Neural cell (in vitro differentiated cells): ENCODE data around the gene TSPAN8. TPM values are rescaled to one million over a fixed set of nuclear protein-coding genes. Genes with fewer than 3 reads are reported as not detected.

Source experiments
- H2AFZ ChIP-seq: fragments of 200-600, 300-800 bp; sonication (generic), shearing (Covaris generic); 2 replicates; pipeline ENCODE4 v1.6.0; 2014; ENCODE audit warnings: low read depth, mild to moderate bottlenecking, antibody characterized with exemption, low read length, moderate library complexity
- H3F3A ChIP-seq: fragments of 200-600 bp; shearing (Covaris generic); 2 replicates; pipeline ENCODE4 v1.6.1; 2016; ENCODE audit warnings: mild to moderate bottlenecking, moderate library complexity, mixed read lengths, antibody characterized with exemption, low read length; ENCODE audit not compliant: insufficient read depth, poor library complexity, severe bottlenecking
- H3K27ac ChIP-seq: fragments of 200-600, 300-800 bp; sonication (generic), shearing (Covaris generic); 2 replicates; pipeline ENCODE4 v1.5.1; 2014; ENCODE audit warnings: mild to moderate bottlenecking, low read length, moderate library complexity
- H3K27me3 ChIP-seq: fragments of 300-800, 200-600 bp; sonication (generic), shearing (Covaris generic); 2 replicates; pipeline ENCODE4 v1.6.0; 2014; ENCODE audit warnings: mild to moderate bottlenecking, low read depth, low read length, moderate library complexity; ENCODE audit not compliant: insufficient read depth
- H3K36me3 ChIP-seq: fragments of 300-800, 200-600 bp; sonication (generic), shearing (Covaris generic); 2 replicates; pipeline ENCODE4 v1.5.1; 2014; ENCODE audit warnings: mild to moderate bottlenecking, antibody characterized with exemption, low read length, moderate library complexity; ENCODE audit not compliant: insufficient read depth
- H3K4me2 ChIP-seq: fragments of 300-800, 200-600 bp; sonication (generic), shearing (Covaris generic); 2 replicates; pipeline ENCODE4 v1.6.0; 2014; ENCODE audit warnings: mild to moderate bottlenecking, low read length
- H3K4me3 ChIP-seq: fragments of 300-800, 200-600 bp; sonication (generic), shearing (Covaris generic); 2 replicates; pipeline ENCODE4 v1.5.1; 2014; ENCODE audit warnings: mild to moderate bottlenecking, low read length, moderate library complexity
- H3K79me2 ChIP-seq: fragments of 200-600 bp; shearing (Covaris generic); replicated peaks from 2 replicates; pipeline ENCODE4 v1.6.0; 2014; ENCODE audit warnings: mild to moderate bottlenecking, low read length, moderate library complexity; ENCODE audit not compliant: insufficient read depth
- H3K9ac ChIP-seq: fragments of 300-800, 200-600 bp; sonication (generic), shearing (Covaris generic); 2 replicates; pipeline ENCODE4 v1.6.1; 2016; ENCODE audit warnings: mild to moderate bottlenecking, low read length, mixed read lengths
- H3K9me2 ChIP-seq: fragments of 200-600 bp; shearing (Covaris generic); 2 replicates; pipeline ENCODE4 v1.6.1; 2016; ENCODE audit warnings: mild to moderate bottlenecking, low read length, mixed read lengths; ENCODE audit not compliant: insufficient read depth
- H3K9me3 ChIP-seq: fragments of 200-600, 300-800 bp; sonication (generic), shearing (Covaris generic); 2 replicates; pipeline ENCODE4 v1.6.1; 2016; ENCODE audit warnings: mild to moderate bottlenecking, mixed run types, low read length, moderate library complexity, mixed read lengths
- H4K20me1 ChIP-seq: fragments of 200-600 bp; shearing (Covaris generic); 2 replicates; pipeline ENCODE4 v1.6.1; 2016; ENCODE audit warnings: mild to moderate bottlenecking, mixed run types; ENCODE audit not compliant: insufficient read depth
- EP300 ChIP-seq: fragments of 450-650 bp; conservative IDR thresholded peaks from 2 replicates; pipeline ENCODE4 v1.6.1; 2014; ENCODE audit warnings: antibody characterized with exemption, mild to moderate bottlenecking, moderate library complexity; ENCODE audit not compliant: poor library complexity, severe bottlenecking
- POLR2AphosphoS5 ChIP-seq: IDR thresholded peaks from 2 replicates; pipeline ENCODE4 v1.6.1; 2012
- RAD21 ChIP-seq: fragments of 450-650 bp; conservative IDR thresholded peaks from 2 replicates; pipeline ENCODE4 v1.6.1; 2014; ENCODE audit warnings: antibody characterized with exemption, mild to moderate bottlenecking, moderate library complexity
- polyA plus RNA-seq: library from polyadenylated mRNA; depleted of rRNA; stranded (reverse); fragments of >200 nt; gene quantifications from 2 replicates; pipeline ENCODE4 v1.2.3, GENCODE V29; 2014
- TF ChIP-seq, protein P1 (sequence below): IDR thresholded peaks from 2 replicates; pipeline ENCODE4 v1.6.1; 2012; ENCODE audit warnings: borderline replicate concordance

Gene TSPAN8
- polyA plus RNA-seq, 1 donor from 2014 or later = not detected

DNA sequence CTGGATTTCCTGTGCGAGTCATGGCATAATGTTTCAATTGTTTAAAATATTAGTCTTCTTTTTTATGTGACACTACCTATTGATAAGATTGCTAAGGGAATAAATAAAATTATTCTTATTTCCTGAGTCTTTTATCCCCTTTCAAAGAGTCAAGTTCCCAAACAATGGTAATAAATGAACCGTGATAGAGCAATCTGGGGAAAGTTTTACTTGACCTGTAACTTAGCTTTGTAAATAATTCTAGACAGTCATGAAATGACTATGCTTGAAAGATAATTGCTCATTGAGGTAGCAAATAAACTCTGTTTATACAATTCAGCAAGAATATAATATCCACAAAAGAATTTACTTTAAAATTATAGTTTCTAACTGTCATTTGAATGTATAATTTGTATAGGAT, 82.1 kb downstream of the TSPAN8 start:
- Histone ChIP-seq H3K9ac (no peak overlapping the region), H3K36me3 (no peaks in the 10 kb centered on the region), H3K79me2 (no peaks in the 10 kb centered on the region), H3K9me2 (no peaks in the 10 kb centered on the region), H3K27ac (no peak overlapping the region), H3F3A (no peaks in the 10 kb centered on the region), H2AFZ (no peak overlapping the region), H3K9me3 (no peaks in the 10 kb centered on the region), H3K4me3 (no peak overlapping the region), H3K4me2 (no peak overlapping the region), H3K27me3 (no peaks in the 10 kb centered on the region), H4K20me1 (no peaks in the 10 kb centered on the region)
- TF ChIP-seq POLR2AphosphoS5 = no peak
- no peak for TF ChIP-seq EP300
- TF ChIP-seq RAD21 = no peak
- TF ChIP-seq, protein P1, sequence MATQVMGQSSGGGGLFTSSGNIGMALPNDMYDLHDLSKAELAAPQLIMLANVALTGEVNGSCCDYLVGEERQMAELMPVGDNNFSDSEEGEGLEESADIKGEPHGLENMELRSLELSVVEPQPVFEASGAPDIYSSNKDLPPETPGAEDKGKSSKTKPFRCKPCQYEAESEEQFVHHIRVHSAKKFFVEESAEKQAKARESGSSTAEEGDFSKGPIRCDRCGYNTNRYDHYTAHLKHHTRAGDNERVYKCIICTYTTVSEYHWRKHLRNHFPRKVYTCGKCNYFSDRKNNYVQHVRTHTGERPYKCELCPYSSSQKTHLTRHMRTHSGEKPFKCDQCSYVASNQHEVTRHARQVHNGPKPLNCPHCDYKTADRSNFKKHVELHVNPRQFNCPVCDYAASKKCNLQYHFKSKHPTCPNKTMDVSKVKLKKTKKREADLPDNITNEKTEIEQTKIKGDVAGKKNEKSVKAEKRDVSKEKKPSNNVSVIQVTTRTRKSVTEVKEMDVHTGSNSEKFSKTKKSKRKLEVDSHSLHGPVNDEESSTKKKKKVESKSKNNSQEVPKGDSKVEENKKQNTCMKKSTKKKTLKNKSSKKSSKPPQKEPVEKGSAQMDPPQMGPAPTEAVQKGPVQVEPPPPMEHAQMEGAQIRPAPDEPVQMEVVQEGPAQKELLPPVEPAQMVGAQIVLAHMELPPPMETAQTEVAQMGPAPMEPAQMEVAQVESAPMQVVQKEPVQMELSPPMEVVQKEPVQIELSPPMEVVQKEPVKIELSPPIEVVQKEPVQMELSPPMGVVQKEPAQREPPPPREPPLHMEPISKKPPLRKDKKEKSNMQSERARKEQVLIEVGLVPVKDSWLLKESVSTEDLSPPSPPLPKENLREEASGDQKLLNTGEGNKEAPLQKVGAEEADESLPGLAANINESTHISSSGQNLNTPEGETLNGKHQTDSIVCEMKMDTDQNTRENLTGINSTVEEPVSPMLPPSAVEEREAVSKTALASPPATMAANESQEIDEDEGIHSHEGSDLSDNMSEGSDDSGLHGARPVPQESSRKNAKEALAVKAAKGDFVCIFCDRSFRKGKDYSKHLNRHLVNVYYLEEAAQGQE = no peak

Other genes starting within 250 kb of the TSPAN8 start
- gene PTPRR, start 237.3 kb downstream of the TSPAN8 start, polyA plus RNA-seq = 2.2 and 3.6 TPM in 2 replicates